ENCODE measurements around the gene TTC13. TPM values are rescaled to one million over a fixed set of nuclear protein-coding genes. Genes with fewer than 3 reads are reported as not detected.

Gene TTC13
- total and polyA plus RNA-seq, 2 experiments from 2014 or later = 13.0 to 14.9 TPM

DNA sequence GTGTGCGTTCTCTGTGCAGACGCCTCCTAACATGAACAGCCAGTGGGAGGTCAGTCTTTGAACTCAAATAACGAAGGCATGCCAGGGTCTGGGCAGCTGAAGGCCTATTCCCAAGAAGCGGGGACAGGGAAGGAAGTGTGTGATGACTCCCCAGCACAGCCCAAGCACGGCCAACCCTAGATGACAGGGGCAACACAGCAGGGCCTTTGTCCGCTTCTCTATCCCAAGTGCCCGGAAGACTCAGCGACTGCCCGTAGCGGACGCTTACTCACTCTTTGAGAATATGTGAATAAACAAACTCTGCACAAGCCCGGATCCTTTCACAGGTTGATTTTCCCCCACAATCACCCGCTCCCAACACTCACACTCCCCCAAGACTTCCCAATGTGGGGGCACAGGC lies 121.6 kb downstream of the TTC13 start:
- Histone ChIP-seq H3K27ac (no peak overlapping the region), H4K20me1 (ENCODE audit: insufficient read depth, poor library complexity, severe bottlenecking) (no peaks in the 10 kb centered on the region), H3K79me2 (peaks cover 72% of the 10 kb centered on the region), H3K27me3 (no peaks in the 10 kb centered on the region), H3K36me3 (replicated peaks; ENCODE audit: insufficient read depth, low read depth) (no peaks in the 10 kb centered on the region), H3K4me3 (no peak overlapping the region), H3K9me3 (ENCODE audit: low read depth) (no peaks in the 10 kb centered on the region), H2AFZ (no peak overlapping the region), H3K4me2 (no peak overlapping the region), H3K4me1 (ENCODE audit: insufficient read depth) (peaks cover 14% of the 10 kb centered on the region), H3K9me2 (replicated peaks; ENCODE audit: insufficient read depth) (no peaks in the 10 kb centered on the region)
- WGBS (ENCODE audit: low lambda C conversion rate, missing lambda C conversion rate) = 90% methylated on average over 13 of the region's 13 CpGs
- TF ChIP-seq CTCF (IDR thresholded peaks at IDR 0.05; ENCODE audit: poor library complexity) (no peak), EZH2 (IDR thresholded peaks at IDR 0.05; ENCODE audit: borderline replicate concordance) (no peak), EZH2phosphoT487 (IDR thresholded peaks at IDR 0.05; ENCODE audit: low read depth, severe bottlenecking, unreplicated experiment) (no peak)
- no peak for DNase-seq (ENCODE audit: low spot score)

MicroRNAs encoded within 50 kb of the gene (microRNA counts, 767-probe panel; counts per million panel counts)
- not detected for microRNA hsa-miR-1182

Small RNA genes within 50 kb of the gene (small RNA-seq; reads per million reads assigned to genes)
- not detected for gene RN7SL837P

Other genes with a start within 250 kb of the TTC13 start
- 3.1 and 3.7 TPM in 2 replicates for gene CAPN9, start 231.5 kb downstream of the TTC13 start, total RNA-seq
- 0.68 and 0.98 TPM in 2 replicates for gene CAPN9, start 231.5 kb downstream of the TTC13 start, polyA plus RNA-seq
- gene C1orf198, start 110.3 kb downstream of the TTC13 start, total RNA-seq = 54.1 and 56.9 TPM in 2 replicates
- gene C1orf198, start 110.3 kb downstream of the TTC13 start, polyA plus RNA-seq = 41.4 and 50.1 TPM in 2 replicates
- 20.0 and 20.6 TPM in 2 replicates for gene ARV1, start 233 bp upstream of the TTC13 start, total RNA-seq
- gene ARV1, start 233 bp upstream of the TTC13 start, polyA plus RNA-seq = 19.9 and 24.4 TPM in 2 replicates
- gene FAM89A, start 61.4 kb upstream of the TTC13 start, total RNA-seq = 48.8 and 55.1 TPM in 2 replicates
- 53.5 and 54.4 TPM in 2 replicates for gene FAM89A, start 61.4 kb upstream of the TTC13 start, polyA plus RNA-seq
- gene TRIM67, start 183.2 kb upstream of the TTC13 start, total RNA-seq = 0.12 and 0.13 TPM in 2 replicates
- gene TRIM67, start 183.2 kb upstream of the TTC13 start, polyA plus RNA-seq = not detected in 2 replicates